Amniotic epithelial cell (primary cell): ENCODE results near the gene OPCML.

Experiments
- DNase-seq: peaks from one replicate; pipeline ENCODE4 v3.0.0-alpha.2; 2010; ENCODE audit warnings: low read depth

OPCML gene

DNA sequence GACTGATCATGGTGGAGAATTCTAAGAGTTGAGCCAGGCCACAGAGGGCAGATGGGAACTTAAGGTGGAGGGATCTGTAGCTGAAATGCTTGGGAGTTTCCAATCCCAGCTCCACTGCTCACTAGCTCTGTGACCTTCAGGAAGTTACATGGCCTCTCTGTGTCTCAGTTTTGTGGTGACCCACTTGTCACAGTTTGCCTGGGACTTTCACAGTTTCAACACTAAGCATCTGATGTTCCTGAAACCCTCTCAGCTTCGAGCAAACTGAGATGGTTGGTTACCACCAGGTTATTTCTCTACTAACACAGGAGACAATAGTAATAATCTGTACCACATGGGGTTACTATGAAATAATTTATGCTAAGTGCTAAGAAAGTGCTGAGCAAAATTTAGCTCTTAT lies 505.3 kb downstream of the OPCML start:
- DNase-seq = no peak

DNA sequence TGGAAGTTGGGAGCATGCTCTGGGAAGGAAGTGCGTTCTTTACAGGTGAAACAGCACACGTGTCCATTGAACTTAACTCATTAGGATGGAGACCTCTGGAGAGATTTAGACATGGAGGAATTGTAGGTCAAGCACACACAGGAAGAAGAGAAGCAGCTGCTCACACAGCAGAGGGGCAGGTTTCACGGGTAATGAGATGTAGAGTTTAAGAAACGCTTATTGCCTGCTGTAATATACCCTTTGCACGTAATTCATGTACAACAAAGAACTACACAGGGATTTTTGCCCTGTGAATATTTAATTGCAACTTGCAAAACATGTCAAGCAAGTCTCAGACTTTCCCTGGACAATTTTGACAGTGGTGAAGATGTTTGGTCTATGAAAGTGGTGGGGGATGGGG lies 508.0 kb downstream of the OPCML start:
- DNase-seq = no peak

DNA sequence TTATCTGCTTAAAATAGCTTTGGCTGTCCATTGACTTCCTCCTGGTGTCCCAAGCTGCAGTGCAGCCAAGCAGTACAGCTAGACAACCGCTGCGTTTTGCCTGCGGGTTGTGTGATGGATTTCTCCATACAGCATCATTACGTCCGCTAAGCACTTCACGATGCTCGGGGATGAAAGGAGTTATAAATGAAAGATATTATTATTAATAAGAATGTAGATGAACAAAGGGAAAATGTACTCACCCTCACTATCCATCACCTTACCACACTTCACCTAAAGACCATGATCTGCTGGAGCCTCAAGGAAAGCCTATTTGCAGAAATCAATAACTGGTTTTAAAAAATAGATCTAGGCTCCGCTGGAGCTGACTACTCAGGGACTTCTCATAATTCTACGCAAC lies 509.1 kb downstream of the OPCML start:
- no peak for DNase-seq

- DNase-seq = no peak
Observed at GRCh38 chr11:133021553-133021952, 510.7 kb downstream of the OPCML start.

- DNase-seq = no peak
Observed at GRCh38 chr11:133020372-133020714, 512.0 kb downstream of the OPCML start.

DNA sequence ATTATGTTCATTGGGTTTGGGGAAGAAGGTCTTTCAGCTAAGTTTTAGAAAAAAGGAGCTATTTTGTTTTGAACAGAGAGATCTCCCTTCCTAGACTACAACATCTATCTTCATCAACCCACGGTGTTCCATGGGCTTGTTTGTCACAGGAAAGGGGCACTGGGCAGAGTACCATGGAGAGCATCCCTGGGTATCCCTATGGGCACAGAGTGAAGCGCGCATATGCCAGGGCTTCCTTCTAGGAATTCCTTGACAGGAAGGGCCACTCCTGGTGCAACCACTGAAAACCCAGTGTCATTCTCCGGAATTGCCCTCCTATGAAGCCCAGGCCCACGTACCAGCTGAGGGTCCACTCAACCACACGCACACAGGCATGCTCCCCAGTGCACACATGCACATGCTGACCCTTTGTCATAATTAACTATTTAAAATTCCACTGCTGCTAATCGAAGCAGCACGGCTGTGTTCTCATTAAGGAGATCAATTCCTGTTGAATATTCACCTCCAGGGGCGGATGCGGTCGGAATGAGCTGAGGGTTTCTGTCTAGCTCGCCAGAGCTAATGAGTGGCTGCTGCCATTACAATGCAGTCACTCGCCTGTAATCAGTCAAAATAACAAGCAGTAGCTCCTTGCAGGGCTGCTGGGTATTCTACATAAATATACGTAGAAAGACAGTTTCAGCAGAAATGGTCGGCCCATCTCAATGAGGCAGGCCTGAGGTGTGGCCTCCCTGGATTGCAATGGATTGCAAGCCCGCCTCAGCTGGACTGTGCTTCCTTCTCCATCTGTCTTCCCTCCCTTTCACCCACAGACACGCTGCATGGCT lies 512.5 kb downstream of the OPCML start:
- DNase-seq = no peak

DNA sequence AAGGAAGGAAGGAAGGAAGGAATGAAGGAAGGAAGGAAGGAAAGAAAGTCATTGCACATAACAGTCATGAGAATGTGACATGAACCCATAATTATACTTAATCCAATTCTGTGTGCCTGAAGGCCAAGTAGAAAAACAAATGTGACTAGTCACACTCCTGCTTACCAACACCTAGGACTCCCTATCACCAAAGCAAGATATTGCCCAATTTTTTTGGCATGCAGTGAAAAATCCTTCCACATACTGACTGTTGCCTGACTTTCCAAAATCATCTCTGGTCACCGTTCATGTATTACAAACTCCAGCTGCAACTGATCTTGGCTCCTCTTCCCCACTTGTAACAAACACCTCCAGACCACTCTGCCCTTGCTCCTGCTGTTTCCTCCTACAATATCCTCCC lies 516.8 kb downstream of the OPCML start:
- no peak for DNase-seq

- no peak for DNase-seq
Observed at GRCh38 chr11:133014337-133014736, 518.0 kb downstream of the OPCML start.

DNA sequence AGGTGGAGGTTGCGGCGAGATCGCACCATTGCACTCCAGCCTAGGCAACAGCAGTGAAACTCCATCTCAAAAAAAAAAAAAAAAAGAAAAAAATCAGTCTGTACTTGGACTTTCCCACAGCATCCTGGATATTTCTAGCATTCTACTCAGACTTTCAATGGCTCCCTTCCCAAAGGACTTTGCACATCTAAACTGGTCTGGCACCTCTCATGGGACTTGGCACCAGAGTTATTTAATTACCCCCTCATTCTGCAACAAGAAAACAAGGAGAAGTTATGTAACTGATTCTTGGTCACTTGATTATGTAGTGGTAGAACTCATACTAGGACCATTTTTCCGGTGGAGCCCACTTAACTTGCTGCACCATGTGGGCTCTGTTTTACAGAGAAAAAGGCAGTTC lies 519.5 kb downstream of the OPCML start:
- no peak for DNase-seq

DNA sequence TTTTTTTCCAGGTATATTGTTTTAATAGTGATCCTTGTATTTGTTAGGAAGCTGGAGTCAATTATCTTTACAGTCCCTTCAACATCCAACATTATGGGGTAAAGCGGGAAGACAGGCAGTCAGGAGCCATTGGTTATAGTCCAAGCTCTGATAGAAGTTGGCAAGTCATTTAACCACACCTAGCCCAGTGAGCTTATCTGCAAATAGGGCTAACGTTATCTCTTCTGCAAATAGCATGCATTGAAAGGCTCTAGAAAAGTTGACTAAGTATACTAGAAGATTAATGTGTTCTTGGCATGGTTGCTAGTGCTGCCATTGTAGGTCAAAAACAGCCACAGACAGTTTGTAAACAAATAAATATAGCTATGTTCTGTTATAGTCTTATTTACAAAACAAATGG lies 520.7 kb downstream of the OPCML start:
- DNase-seq = no peak

GRCh38 chr11:133007027-133007584 lies 525.2 kb downstream of the OPCML start:
- no peak for DNase-seq

- DNase-seq = no peak
Observed at GRCh38 chr11:133004369-133004768, 527.9 kb downstream of the OPCML start.

DNA sequence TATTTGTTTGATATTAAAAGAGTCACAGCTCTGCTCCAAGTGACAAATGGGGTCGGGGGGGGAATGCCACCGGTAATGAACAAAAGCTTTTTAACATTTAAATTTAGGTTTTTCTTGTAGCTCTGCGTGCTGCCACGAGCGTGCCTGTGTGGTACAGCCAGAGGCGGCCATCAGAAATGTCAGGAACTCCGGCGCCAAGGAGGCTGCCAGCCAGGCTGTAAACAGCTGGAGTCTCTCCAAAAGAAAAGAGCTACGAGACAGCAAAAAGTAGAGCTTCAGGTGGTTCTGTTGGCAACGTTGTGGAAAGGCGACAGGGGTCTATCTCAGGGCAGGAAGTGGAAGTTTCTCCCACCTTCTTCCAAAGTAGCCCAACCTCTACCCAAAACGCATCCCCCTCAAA lies 532.8 kb downstream of the OPCML start:
- no peak for DNase-seq

DNA sequence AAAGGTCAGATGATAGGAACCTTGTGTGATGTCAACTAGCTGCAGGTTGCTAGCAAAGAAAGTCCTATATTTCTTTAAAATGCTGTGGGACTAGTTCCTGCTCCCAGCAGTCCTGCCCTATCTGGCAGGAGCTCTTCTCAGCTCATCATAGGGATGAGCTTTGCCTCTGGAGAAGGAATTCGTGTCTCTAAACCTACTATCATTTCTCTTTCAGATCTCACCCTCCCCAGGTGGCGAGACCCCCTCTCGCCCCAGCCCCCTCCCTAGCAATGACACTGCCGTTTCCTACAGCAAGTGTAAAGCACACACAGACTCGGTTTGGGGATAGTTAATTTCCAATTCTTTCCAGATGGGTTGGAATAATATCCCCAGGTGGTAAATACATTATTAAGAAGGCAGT lies 533.3 kb downstream of the OPCML start:
- DNase-seq = no peak

GRCh38 chr11:132997396-132997795 lies 534.9 kb downstream of the OPCML start:
- no peak for DNase-seq

DNA sequence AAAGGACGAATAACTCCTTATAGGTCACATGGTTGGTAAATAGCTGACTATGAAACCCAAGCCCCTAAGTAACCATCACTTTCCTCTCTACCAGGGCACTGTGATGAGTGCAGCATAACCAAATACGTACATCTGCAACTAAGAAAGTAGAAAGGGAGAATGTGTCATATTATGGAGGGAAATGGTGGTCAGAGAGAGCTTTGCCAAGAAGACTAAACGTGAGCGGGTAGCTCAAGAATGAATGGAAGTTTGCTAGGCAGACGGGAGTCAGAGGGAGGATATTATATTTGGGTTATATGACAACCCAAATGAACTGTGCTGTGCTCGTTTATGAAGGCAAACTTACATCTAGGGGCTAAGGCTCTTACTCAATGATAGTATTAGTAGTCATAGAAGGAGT lies 537.3 kb downstream of the OPCML start:
- DNase-seq = no peak

- no peak for DNase-seq
Observed at GRCh38 chr11:132993991-132994502, 538.3 kb downstream of the OPCML start.

DNA sequence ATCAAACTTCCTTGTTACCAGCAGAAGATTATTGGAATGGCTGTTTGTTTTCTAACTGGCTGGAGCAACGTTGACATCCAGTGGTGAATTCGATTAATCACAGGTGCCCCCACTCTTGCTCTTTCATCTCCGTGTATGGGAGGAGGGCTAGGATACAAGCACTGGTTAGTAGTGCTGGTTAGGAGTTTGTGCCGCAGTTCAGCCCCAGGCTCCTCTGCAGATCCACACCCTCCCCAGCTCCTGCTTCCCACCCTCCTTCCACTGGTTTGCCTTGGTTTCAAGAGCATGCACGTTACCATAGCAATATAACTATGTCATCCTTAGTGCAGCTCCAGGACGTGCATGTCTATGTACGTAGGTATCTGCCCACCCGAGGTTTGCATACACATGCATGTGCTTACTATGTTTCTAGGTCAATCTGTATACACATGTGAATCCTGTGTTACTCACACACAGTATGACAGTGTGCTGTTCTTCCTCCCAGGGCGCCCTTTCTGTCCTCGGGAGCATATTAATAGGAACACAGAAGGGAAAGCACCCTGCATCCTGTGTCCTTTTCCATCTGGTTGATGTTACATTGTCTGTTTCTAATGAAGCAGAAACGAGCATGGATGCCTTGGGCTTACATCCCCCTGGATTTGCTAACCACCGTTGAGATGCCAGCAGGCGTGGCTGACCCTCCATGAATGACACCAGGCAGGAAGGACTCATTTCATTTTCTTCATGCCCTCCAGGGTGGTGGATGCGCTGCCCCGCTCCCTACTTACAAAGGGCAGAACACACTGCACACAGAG lies 539.3 kb downstream of the OPCML start:
- no peak for DNase-seq

- DNase-seq = no peak
Observed at GRCh38 chr11:132988411-132988810, 543.9 kb downstream of the OPCML start.

GRCh38 chr11:132987936-132988335 lies 544.4 kb downstream of the OPCML start:
- no peak for DNase-seq

- no peak for DNase-seq
Observed at GRCh38 chr11:132983641-132983978, 548.7 kb downstream of the OPCML start.

DNA sequence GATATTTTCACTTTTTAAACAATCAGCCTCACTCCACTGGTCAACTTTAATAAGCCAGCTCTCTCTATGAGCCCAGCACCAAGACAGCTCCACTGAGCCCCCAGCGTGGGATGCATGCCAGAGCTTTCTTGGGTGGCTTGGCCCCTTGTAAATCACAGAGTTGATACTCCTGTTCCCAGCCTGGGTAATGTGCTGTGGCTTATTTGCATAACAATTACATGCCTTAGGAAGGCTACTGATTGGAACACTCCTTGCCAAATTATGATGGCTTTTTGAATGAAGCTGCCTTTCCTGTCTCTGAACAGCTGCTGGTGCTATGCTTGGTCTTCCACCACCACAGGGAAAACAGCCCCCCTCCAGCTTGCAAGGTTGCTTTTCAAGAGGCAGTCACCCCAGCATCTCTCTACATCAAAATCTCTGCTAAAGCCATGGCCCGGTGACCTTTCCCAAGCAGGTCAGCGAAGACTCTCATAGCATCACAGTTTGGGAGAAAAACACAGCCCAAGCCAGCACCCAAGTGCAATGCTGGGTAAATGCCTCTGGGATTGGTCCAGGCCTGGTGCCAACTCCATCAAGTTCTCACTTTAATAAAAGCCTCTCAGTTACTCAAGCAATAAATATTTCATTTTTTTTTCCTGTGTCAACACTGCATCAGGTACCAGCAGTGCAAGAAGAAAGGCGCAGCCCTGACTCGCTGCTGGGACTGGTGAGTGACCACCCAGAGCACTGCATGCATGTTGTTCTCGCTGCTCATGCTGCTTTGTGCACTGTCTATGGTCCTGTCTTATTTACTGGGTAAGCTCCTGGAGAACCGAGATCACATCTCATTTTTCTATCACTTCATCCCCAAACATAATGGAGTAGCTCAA lies 549.3 kb downstream of the OPCML start:
- no peak for DNase-seq
